DND-41 (cell line): ENCODE measurements around the gene KAZN.

Experiments
- EZH2 ChIP-seq: IDR thresholded peaks from 3 replicates; pipeline ENCODE4 v1.6.1; 2012; ENCODE audit warnings: borderline replicate concordance, low read depth, mild to moderate bottlenecking, moderate library complexity, low read length, inconsistent platforms; ENCODE audit not compliant: severe bottlenecking
- TF ChIP-seq, protein P1 (sequence below): IDR thresholded peaks from 2 replicates; pipeline ENCODE4 v1.5.1; 2012; ENCODE audit warnings: borderline replicate concordance, low read length, moderate library complexity, mild to moderate bottlenecking; ENCODE audit not compliant: poor library complexity, severe bottlenecking; ENCODE audit errors: extremely low read depth

DNA sequence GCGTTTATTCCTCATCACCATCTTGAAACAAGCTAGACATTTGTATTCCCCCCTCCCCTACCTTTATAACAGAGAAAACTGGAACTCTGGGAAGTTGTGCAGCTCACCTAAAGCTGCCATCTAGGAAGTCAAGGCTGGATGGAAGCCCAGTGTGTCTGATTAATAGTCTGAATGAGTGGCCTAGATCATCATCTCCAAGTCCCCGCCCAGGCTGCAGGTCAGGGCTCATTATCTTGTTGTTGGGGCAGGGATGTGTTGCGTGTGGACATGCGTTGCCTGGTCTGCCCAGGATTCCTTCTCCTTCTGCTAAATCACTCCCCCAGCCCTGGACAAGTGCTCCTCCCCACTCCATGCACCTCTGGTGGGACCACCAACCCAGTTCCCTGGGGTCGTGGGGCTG, 14.7 kb upstream of the KAZN start:
- TF ChIP-seq, protein P1, sequence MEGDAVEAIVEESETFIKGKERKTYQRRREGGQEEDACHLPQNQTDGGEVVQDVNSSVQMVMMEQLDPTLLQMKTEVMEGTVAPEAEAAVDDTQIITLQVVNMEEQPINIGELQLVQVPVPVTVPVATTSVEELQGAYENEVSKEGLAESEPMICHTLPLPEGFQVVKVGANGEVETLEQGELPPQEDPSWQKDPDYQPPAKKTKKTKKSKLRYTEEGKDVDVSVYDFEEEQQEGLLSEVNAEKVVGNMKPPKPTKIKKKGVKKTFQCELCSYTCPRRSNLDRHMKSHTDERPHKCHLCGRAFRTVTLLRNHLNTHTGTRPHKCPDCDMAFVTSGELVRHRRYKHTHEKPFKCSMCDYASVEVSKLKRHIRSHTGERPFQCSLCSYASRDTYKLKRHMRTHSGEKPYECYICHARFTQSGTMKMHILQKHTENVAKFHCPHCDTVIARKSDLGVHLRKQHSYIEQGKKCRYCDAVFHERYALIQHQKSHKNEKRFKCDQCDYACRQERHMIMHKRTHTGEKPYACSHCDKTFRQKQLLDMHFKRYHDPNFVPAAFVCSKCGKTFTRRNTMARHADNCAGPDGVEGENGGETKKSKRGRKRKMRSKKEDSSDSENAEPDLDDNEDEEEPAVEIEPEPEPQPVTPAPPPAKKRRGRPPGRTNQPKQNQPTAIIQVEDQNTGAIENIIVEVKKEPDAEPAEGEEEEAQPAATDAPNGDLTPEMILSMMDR: no peak
- TF ChIP-seq EZH2: no peak
